Measurements from ENCODE around the gene ZFAND3. TPM values are rescaled to one million over a fixed set of nuclear protein-coding genes. Genes with fewer than 3 reads are reported as not detected.

ZFAND3 gene
- polyA plus RNA-seq, 4 donors, result 140 to 179 (median 177) TPM

DNA sequence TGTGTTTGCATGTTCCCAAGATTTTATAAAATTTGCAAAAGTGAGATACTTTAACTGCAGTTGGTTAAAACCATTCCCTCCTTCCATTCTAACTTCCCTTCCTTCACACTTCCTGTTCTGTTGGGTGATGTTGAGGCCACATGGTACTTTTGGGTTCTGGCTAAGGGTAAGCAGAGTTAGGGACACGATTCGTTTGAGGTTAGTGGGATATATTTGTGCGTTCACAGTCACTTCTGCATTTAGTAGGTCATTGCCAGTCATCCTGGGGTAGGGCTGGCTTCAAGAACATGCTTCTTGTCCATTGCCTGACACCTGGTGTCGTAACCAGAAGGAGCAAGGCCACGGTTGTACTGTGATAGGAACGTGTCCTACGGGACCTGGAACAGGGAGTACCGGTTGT is 340.1 kb downstream of the ZFAND3 start:
- DNase-seq (ENCODE audit: low read depth in 4 of 4, low spot score in 3 of 4), result no peak

DNA sequence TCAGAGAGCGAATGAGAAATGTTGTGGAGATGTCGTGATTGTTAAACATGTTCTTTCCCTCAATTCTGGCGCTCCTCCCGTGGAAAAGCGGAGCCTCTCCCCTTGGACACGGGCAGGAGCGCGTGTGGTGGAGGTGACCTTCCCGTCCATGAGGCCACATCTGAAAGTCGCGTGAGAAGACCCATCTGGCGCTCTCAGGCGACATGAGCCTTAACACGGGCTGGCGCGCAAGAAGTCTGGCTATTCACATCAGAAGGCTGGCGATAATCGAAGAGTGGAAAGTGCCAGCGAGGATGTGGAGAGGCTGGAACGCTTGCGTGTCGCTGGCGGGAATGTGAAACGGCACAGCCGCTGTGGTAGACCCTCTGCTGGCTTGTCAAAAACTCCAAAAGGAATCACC is 341.3 kb downstream of the ZFAND3 start:
- no peak for DNase-seq (ENCODE audit: low read depth in 4 of 4, low spot score in 3 of 4)

DNA sequence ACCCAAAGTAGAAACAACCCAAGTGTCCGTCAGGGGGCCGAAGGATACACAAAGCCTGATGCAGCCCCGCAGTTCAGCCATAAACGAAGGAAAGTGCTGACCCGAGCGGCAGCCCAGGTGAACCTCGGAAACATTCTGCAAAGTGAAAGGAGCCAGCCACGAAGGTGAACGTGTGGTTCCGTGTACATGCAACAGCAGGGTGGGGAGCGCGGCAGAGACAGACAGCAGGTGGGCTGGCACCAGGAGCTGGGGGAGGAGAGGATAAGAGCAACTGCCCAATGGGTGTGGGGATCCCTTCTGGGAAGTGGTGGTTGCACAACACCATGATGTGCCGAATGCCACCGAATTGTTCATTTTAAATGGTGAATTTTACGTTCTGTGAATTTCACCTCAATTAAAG is 341.8 kb downstream of the ZFAND3 start:
- no peak for DNase-seq (ENCODE audit: low read depth in 4 of 4, low spot score in 3 of 4)

DNA sequence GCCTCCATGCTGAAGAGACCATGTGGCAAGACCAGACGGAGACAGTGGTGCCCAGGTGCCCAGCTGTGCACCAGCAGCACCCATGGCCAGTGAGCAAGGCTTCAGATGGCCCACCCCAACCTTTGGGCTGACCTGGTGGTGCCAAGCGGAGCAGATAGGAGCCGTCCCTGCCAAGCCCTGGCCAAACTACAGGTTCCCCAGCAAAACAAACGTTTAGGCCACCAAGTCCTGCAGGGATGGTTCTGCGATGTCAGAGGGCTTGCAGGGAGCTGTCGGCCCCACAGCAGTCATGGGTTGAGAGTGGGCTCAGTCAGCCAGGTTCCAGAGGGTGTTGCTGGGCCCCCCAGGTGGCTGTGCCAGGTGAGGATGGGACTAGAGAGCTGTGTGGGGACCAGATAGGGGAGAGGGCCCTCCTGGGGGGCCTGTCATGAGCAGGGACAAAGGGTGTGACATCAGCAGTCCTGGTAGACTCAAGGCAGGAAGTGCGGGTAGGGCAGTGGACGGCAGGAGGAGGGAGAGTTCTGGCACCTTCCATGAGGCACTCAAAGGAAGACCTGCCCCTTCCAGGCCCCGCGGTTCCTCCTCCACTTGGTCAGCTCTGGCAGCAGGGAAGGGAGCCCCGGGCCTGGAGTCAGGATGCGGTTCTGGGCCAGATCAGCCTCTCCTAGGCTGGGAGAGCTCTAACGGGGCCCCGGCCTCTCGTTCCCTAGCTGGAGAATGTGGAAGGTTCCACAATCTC is 342.4 kb downstream of the ZFAND3 start:
- DNase-seq (ENCODE audit: low read depth in 4 of 4, low spot score in 3 of 4), result no peak

DNA sequence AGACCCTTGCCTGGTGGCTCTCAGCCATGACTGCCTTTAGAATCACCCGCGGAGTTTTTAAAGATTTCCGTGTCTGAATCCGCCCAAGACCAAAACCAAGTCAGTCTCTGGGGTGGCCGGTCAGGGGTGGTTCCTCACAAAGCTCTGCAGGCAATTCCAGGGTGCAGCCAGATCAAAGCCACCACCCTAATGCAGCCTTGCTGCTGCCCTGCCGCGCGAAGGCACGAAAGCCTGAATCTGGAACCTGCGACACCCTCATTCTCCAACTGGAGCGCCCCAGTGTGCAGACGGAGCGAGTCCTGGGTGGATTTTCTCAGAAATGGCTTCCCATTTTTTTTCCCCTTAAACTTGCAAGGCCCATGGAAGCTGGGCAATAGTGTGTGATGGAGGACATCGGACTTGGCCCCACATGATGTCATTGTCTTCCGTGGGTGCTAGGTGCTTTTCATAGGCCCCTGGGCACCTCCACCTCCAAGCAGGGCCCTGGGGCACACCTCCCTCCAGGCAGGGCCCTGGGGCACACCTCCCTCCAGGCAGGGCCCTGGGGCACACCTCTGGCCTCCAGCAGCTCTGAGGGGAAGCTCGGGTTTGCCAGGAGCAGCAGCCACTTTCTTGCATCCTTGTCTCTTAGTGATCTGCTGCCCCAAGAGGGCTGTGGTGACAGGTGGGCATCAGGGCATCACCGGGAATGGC is 343.1 kb downstream of the ZFAND3 start:
- no peak for DNase-seq (ENCODE audit: low read depth in 4 of 4, low spot score in 3 of 4)

DNA sequence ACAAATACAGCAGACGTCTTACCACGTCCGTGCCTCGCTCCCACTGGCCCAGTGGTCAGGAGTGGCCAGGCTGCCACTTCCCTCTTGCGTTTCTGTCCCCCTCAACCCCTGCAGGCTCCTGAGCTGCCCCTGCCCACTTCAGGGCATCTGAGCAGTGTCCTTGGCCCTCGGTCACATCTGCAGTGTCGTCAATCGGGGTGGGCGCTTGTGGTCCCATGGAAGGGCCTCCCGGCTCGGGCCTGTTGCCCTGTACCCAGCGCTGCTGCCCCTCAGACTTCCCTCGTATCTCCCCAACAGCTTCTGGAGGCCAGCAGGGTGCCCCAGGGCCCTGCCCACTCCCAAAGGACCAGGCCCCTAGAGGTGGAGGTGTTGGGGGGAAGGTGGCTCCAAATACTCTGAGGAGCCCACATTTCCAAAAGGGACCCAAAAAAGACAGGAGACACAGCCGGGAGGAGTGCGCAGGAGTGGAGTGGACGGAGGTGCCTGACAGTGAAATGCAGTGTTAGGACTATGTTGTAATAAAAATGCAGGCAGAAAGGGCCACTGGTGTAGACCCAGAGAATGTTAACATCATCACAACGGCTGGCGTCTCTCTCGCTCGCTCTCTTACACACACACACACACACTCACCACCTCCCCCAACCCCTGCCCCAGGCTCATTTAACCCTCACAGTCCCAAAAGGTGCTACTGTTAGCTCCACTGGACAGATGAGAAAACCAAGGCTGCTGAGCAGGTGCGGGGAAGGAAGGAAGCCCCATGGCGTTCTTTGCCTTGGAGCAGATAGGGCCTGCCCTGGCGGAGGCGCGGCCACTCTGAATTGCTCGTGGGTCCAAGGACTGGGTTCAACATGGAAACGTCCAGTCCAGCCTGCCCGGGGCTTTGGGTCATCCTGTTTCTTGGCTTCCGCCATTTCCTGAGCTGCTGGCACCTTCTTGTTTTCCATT is 343.9 kb downstream of the ZFAND3 start:
- no peak for DNase-seq (ENCODE audit: low read depth in 4 of 4, low spot score in 3 of 4)

DNA sequence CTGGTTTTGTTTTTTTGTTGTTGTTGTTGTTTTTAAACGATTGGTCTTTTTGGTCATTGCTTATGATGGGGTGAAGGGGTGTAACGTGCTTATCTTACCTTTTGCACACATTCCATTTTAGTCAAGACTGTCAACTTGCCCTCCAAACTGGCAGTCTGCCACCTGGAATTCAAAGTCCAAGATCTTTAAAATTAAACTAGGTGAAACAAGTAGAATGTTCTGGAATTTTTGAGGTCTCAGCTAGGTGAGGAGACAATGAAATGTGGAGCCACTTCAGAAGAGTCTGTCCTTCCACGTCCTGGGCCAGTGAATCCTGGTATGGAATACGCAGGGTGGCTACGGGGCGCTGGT is 344.6 kb downstream of the ZFAND3 start:
- DNase-seq (ENCODE audit: low read depth in 4 of 4, low spot score in 3 of 4), result no peak

DNA sequence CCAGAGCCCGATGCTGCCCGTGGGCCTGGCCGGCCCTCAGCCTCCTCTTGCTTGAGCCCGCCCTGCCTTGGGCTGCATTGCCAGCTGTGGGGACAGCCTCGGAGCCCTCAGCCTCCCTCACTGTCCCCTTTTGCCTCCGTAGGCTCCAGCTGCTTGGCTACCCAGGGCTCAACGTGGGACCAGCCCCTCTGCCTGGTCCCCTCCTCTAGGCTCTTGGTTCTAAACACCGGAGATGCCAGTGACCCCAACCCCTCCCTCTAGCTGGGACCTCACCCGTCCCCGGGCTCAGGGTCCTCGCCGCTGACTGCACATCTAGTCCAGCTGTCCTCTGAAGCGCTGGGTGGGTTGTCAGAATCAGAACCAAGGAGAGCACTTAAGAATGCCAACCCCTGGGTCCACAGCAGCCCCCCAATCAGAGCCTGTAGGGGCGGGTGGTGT is 345.2 kb downstream of the ZFAND3 start:
- no peak for DNase-seq (ENCODE audit: low read depth in 4 of 4, low spot score in 3 of 4)

DNA sequence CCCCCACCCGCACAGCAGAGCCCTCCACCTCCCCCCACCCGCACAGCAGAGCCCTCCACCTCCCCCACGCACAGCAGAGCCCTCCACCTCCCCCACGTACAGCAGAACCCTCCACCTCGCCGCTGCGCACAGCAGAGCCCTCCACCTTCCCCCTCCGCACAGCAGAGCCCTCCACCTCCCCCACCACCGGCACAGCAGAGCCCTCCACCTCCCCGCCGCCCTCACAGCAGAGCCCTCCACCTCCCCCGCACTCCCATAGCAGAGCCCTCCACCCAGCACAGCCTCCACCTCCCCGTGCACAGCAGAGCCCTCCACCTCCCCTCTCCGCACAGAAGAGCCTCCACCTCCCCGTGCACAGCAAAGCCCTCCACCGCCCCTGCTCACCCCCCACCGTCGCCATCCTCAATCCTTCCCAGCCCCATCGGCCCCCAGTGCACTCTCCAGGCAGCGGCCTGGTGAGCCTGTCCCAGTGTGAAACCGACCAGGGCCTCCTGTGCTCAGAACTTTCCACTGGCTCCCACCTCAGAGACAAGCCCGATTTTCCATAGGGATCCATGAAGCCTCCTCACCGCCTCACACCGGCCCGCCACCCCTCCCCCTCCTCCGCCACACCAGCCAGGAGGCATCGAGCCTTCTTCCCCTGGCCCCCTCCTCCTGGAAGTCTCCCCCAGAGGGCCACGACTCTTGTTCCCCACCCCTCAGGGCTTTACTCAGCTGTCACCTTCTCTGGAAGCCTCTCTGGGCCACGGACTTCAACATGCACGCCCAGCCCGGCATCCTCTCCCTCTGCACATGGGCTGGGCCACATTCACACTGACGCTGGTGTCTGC is 347.1 kb downstream of the ZFAND3 start:
- no peak for DNase-seq (ENCODE audit: low read depth in 4 of 4, low spot score in 3 of 4)

DNA sequence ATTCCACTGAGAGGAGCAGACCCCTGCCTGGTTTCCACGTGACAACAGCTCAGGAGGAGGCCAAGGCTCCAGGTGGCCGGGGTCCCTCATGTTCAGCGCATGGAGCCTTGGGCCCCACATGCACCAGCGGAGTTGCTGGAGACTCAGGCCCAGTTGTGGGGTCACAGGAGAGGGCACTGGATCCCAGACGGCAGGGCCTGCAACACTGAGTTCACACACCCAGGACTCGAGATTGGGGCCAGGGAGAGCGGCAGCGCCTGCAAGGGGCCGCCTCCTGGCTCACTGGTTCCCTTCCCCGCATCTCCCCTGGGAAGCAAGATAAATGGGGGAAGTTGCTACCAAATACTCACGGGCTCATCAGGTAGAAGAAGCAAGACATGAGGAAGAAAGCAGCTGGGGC is 348.1 kb downstream of the ZFAND3 start:
- no peak for DNase-seq (ENCODE audit: low read depth in 4 of 4, low spot score in 3 of 4)

DNA sequence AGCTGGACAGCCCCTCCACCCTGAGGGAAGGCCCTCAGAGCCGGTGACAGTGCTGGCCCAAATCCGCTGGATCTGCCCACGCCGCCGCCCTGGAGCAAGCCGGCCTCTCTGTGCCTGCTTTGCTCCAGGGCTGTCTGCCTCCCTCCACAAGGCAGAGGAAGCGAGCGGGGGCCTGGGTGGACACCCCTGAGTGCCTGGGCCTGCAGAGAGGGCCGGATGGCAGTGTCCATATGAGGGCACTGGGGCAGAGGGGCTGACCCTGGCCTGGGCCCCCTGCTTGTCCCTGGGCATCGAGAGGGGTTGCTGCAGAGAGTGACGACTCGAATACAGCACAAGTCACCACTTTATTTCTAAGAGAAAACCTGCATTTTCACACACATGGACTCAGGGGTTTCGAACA is 348.6 kb downstream of the ZFAND3 start:
- no peak for DNase-seq (ENCODE audit: low read depth in 4 of 4, low spot score in 3 of 4)

DNA sequence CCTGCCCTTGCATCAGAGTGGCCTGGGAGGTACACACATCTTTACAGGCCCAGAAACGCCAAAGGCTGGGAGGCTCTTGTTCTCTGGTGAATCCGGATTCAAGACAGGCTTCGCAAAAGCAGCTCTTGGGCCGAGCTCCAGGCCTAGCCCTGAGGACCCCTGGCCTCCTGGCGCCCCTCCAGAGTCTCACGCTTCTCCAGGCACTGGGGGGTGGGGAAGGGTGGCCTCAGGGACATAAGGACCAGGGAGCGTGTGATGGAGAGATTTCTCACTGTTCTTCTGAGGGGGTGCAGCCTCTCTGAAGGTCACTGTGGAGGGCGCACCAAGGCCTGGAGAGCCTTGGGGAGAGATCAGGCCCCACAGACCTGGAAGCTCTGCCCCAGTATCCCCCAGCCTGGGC is 349.2 kb downstream of the ZFAND3 start:
- DNase-seq (ENCODE audit: low read depth in 4 of 4, low spot score in 3 of 4), result no peak

DNA sequence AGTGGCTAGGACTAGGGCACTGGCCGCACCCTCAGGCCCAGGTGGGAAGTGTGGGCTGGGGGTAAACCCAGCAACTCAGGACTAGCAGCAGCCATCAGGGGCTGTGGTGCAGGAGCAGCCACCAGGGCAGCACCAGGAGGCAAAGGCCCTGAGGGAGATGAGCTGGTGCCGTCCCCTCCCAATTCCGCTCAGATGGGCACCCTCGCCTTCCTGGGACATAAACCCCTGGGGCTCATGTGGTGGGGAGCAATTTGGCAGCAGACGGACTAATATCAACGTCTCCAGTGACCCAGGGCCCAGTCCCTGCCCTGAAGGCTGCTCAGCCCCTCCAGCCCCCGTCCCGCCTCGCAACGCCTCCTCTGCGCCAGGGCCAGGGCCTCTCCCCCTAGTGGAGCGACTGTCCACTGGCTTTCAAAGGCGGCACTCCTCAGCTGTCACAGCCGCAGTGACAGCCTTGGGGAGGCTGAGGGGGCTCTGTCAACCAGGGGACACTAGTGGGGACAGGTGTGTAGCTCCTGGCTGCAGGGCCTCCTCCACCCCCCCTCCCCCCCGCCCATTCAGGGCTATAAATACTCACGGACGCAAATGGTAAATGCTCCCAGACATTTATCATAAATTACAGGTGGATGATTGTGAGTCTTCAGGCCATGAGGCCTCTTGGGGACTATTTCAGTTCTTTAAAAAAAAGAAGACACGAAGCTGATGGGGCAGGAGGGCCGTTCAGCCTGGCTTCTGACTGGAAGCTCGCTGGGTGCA is 349.9 kb downstream of the ZFAND3 start:
- no peak for DNase-seq (ENCODE audit: low read depth in 4 of 4, low spot score in 3 of 4)

DNA sequence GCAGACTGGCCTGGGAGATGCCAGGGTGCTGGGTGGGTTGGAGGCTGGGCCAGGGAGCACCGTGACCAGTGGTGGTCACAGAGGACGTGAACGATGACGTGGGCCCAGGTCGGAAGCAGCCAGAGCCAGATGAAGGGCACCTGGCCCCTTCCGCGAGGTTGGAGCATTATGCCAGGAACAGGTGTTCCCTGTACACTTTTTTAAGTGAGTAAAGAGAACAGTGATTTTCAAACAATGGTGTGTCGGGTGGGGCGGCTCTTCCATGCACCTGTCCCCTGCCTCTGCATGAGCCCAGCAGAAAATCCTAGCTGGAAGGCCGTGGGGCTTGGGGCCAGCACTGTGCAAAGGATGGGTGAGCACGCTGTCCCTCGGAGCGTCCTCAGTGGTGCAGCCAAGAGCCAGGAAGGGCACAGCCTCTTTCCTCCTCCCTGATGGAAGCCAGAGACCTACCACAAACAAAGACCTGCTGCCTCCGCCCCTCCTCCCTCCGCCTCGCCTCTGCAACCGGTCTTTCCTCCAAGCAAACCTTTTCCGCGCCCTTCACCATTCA is 350.5 kb downstream of the ZFAND3 start:
- no peak for DNase-seq (ENCODE audit: low read depth in 4 of 4, low spot score in 3 of 4)

DNA sequence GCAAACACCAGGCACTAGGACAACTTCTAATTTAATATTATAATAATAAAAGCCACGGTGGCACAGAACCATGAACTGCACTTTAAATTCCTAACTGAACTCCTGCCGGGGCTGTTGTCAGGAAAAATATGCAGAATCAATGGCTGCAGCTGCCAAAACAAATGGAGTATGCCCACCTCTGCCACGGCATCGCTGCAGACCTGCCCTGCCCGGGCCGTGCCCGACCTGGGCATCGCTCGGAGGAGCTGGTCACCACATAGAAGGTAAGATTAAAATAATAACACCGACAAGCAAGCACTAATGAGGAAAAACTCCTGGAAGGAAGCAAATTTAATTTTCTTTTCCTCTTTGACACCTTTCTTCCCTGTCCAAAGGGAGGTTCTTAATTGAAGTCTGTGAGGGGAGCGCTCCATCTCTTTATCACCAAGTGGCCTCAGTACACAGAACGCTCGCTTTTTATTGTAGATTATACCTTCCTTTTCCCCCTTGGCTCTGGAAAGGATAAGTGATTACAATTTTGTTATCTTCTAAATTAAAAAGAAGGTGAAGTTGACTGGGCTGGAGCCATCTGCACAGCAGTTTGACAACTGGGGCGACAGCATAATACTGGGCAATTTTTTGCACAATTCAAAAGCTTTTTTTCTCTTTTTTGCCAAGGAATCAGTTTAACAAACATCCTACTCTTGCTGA is 351.3 kb downstream of the ZFAND3 start:
- no peak for DNase-seq (ENCODE audit: low read depth in 4 of 4, low spot score in 3 of 4)

DNA sequence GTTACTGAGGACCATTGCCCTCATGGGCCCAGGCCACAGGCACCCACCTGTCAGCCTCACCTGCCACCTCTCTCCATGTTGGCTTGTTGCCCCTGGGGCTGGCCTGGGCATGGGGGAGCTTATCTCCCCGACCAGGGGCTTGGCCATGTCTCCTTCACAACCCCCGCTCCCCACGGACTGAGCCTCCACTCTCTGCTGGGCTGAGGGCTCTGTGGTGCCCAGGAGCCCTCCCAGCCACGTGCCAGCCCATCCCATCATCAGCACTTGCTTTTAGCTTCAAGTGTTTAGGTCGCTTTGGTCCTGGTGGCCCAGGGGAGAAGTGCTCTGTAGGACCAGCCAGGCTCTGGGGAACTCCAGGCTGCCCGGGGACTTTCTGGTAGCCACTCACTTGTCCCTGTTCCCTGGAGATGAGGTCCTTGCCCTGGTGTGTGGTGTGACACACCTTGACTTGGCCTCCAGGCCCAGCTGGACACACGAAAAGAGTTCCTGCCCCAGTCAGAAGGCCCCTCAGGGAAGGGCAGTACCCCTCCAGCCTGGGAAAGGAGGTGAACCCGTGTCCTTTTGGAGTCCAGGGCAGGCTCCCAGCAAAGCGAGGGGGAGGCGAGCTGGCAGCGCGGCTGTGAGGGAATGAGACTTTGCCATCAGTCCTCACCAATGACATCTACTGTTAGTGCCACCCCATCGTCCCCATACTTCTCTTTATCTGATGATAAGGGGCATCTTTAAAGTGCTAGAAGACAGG is 352.6 kb downstream of the ZFAND3 start:
- no peak for DNase-seq (ENCODE audit: low read depth in 4 of 4, low spot score in 3 of 4)

DNA sequence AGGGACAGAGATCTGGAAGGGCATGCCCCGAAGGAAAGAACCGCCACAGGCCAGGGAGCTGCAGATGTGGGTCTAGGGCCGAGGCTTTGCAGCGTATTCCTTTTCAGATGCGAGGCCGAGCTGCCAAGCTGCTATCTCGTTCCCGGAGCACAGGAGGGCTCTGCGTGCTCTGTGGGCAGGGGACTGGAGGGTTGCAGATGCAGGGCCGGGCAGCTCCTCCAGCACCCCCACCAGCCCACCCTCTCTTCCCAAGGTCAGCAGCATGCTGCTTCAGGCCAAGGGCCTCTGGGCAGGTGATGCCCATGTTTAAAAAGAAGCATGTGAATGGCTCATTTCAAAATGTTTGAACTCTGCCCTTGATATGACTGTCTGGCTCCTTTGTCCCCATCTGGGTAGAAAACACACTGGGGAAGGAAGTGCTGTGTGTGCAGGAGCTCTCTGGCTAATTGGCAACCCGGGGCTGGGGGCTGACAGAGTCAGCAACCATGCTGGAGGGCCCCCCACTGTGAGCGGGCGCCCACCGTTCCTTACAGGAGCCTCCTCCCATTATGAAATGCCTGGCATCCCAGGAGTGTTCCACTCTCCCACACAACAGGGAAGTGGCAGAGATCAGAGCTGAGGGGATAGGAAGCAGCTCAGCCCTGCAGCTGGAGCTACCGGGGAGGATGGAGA is 353.3 kb downstream of the ZFAND3 start:
- no peak for DNase-seq (ENCODE audit: low read depth in 4 of 4, low spot score in 3 of 4)

DNA sequence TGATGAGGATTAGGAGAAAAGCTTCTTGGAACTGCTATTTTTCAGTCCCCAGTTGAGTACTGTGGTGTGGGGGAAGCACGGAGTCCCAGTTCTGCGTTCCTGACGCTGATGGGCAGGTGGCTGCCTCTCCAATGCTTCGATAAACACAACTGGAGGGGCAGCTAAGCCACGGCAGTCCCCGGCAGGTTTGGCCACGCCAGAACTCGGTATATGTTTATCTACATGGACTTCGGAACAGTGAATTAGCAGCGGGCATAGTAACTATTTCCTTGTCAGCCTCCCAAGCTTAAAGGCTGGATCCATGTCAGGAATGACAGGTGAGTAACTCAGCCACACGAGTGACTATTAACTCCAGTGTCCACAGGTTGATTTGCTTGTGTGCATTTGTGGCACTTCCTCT is 354.4 kb downstream of the ZFAND3 start:
- no peak for DNase-seq (ENCODE audit: low read depth in 4 of 4, low spot score in 3 of 4)
